ENCODE results near the gene WSCD1. TPM values are rescaled to one million over a fixed set of nuclear protein-coding genes. Genes with fewer than 3 reads are reported as not detected.

WSCD1 gene
- total RNA-seq, 1 donor: 0.18 TPM

DNA sequence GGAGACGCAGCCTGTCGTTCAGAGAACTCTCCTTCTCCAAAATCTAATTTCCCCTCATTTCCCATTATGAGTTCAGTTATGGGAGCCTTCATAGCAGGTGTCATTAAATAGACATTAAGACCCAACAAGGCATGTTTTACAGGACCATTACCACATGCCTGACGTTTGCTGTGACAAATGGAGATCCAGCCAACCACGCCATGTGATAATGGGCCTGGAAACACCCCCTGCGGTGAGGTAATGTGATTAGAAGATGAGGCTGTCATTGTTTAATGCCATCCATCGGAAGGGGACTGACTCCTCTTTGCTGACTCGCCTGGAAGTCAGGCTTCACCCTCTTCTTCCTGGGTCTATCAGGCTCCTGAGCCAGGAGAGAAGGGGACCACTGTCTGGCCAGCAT, 76.9 kb downstream of the WSCD1 start:
- H3K4me3 ChIP-seq (ENCODE audit: low read depth, low read length): no peak overlapping the region
- TF ChIP-seq, protein P1, sequence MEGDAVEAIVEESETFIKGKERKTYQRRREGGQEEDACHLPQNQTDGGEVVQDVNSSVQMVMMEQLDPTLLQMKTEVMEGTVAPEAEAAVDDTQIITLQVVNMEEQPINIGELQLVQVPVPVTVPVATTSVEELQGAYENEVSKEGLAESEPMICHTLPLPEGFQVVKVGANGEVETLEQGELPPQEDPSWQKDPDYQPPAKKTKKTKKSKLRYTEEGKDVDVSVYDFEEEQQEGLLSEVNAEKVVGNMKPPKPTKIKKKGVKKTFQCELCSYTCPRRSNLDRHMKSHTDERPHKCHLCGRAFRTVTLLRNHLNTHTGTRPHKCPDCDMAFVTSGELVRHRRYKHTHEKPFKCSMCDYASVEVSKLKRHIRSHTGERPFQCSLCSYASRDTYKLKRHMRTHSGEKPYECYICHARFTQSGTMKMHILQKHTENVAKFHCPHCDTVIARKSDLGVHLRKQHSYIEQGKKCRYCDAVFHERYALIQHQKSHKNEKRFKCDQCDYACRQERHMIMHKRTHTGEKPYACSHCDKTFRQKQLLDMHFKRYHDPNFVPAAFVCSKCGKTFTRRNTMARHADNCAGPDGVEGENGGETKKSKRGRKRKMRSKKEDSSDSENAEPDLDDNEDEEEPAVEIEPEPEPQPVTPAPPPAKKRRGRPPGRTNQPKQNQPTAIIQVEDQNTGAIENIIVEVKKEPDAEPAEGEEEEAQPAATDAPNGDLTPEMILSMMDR (IDR thresholded peaks at IDR 0.05; ENCODE audit: insufficient read depth, low read length): no peak
- no peak for DNase-seq (ENCODE audit: low read depth)

DNA sequence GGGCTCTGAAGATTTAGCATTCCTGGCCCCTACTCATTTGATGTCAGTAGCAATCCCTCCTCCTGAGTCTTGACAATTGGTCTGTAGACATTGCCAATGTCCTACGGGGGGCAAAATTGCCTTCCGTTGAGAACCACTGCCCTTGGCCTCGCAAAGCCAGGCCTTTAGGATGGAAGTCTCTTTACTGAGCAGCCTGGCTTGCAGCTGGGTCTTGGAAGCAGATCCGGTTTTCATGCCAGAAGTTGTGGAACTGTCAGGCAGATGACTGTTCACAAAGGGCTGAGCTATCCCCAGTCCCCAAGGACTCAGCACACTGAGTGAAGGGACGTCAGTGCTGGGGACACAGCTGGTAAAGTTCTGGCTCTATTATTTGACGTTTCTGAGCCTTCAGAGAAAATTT, 83.2 kb downstream of the WSCD1 start:
- TF ChIP-seq, protein P1 (IDR thresholded peaks at IDR 0.05; ENCODE audit: insufficient read depth, low read length): no peak
- DNase-seq (ENCODE audit: low read depth): no peak
- H3K4me3 ChIP-seq (ENCODE audit: low read depth, low read length): no peak overlapping the region

DNA sequence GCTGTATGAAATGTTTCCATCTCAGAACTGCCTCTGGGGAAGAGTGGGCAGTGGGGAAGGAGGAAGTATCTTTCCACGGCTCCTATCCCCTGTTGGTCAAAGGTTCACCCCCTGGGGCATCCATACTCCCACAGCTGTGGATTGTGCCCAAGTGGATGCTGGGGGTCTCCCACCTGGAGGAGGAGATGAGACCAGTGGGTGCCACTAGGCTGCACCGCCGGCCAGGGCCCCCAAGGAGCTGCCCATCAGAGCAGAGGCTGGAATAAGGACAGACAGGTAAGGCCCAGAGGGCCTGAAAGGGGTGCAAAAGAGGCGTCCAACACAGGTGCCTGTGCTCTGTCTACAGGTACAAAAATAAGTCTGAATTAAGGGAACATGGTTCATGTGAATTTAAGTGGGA, 87.5 kb downstream of the WSCD1 start:
- no peak for DNase-seq (ENCODE audit: low read depth)
- no peak overlapping the region for H3K4me3 ChIP-seq (ENCODE audit: low read depth, low read length)
- TF ChIP-seq, protein P1 (IDR thresholded peaks at IDR 0.05; ENCODE audit: insufficient read depth, low read length): no peak

DNA sequence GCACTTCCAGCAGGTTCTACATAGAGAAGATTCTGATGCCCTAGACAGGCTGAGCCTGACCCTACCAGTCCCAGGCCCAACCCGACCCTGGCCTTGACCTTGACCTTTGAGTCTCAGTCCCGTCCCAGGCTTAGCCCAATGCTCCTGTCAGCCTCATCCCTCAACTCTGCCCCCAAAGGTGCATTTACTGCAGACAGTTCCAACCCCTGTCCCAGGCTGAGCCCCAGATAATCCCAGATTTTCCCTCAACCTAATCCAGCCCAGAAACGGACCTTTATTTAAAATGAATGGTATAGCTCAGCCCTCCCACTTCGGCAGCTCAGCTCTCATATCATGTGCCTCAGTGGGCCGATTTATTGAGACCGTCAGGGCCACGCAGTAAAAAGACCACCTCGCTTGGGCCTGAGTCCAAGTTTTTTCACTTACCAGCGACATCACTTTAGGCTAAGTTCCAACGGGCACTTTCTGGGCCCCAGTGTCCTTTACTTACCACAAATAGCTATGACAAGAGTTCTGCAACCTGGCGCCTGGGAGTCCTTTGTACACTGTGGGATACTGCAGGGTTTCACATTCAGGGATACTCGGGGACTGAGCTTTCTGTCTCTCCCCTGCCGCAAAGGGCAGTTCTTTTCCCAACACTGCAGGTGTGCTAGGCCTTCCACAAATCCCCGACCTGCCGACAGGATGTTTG, 89.5 kb downstream of the WSCD1 start:
- no peak overlapping the region for H3K4me3 ChIP-seq (ENCODE audit: low read depth, low read length)
- no peak for DNase-seq (ENCODE audit: low read depth)
- TF ChIP-seq, protein P1 (IDR thresholded peaks at IDR 0.05; ENCODE audit: insufficient read depth, low read length): no peak

DNA sequence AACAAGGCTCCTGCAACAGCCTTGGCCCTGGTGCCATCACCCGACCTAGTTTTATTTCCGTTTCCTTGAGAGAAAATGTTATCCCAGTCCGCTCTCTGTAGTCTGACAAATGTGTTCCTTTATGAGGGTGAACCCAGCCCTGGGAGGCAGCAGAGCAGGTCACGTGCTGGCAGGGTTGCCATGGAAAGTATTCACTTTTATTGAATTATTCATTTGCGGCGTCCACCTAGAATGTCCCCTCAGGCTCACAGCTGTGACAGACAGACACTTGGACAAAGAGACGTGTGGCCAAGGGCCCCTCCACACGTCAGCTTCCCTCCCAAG, 90.0 kb downstream of the WSCD1 start:
- TF ChIP-seq, protein P1 (IDR thresholded peaks at IDR 0.05; ENCODE audit: insufficient read depth, low read length): no peak

DNA sequence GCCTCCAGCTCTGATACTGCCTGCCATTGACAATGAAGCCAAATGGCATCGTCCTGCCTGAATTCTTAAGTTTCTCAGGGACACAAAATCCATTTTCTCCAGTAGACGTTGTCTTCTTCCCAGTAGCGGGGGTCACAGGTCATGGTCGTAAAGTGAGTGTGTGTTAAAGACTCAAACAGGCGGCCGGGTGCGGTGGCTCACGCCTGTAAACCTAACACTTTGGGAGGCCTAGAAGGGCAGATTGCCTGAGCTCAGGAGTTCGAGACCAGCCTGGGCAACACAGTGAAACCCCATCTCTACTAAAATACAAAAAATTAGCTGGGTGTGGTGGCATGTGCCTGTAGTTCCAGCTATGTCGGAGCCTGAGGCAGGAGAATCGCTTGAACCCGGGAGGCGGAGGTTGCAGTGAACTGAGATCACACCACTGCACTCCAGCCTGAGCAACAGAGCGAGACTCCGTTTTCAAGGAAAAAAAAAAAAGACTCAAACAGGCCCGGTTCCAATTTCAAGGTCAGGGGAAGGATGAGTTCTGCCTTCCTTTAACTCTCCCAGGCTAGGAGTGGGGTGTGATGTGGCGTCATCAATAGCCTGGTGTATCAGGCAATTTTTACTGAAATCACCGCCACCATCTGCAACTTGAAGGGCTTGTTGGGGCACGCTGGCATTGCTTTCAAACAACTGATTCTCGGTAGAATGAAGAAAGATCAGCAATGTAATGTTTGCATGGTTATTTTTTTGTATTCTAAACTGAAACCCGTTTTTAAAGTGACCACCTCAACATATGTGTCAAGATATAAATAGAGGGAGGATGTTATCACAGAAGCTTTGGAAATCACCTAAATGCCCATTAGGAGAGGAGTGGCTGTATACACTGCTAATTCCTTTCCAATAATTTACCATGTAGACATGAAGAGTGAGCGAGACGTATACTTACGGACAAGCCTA, 91.0 kb downstream of the WSCD1 start:
- no peak for DNase-seq (ENCODE audit: low read depth)
- TF ChIP-seq, protein P1 (IDR thresholded peaks at IDR 0.05; ENCODE audit: insufficient read depth, low read length): no peak
- no peak overlapping the region for H3K4me3 ChIP-seq (ENCODE audit: low read depth, low read length)

More for the DNA sequence above, 90.0 kb downstream of the WSCD1 start:
- no peak for DNase-seq (ENCODE audit: low read depth)
- H3K4me3 ChIP-seq (ENCODE audit: low read depth, low read length): no peak overlapping the region
